A673 (cell line): ENCODE measurements around the gene IPMK. TPM values are rescaled to one million over a fixed set of nuclear protein-coding genes. Genes with fewer than 3 reads are reported as not detected.
"Not testable (repeated sequence)": the region's sequence is repeated elsewhere in the genome, so short reads cannot be mapped to it uniquely, and the experiment has no call there.

Experiments used
- BruUV-seq: library from RNA; stranded (reverse); fragments of 400-500 nt; replicated peaks from 2 replicates; lab custom pipeline; 2021; lab: Mats Ljungman, UMichigan
- CTCF ChIA-PET: fragments of 300-600 bp; sonication (Branson Sonifier 250); formaldehyde crosslinking; loops from one replicate; lab custom pipeline; 2022; ENCODE audit warnings: antibody characterized with exemption; lab: Charles Lee
- POLR2A ChIA-PET: fragments of 300-600 bp; sonication (Branson Sonifier 250); formaldehyde crosslinking; loops from one replicate; lab custom pipeline; 2022; ENCODE audit warnings: antibody characterized with exemption; ENCODE audit not compliant: low non-redundant PET; lab: Charles Lee
- DNase-seq: peaks from one replicate; pipeline ENCODE4 v3.0.0-alpha.2; 2015; ENCODE audit warnings: low spot score
- H3K27ac ChIP-seq: fragments of 200-600 bp; sonication (generic); 2 replicates; pipeline ENCODE4 v1.5.1; 2016; ENCODE audit warnings: mixed run types, low read depth, mild to moderate bottlenecking, mixed read lengths, antibody characterized with exemption, low read length; ENCODE audit not compliant: poor library complexity, severe bottlenecking
- H3K27me3 ChIP-seq: fragments of 200-600 bp; sonication (generic); replicated peaks from 2 replicates; pipeline ENCODE4 v1.6.1; 2017; ENCODE audit warnings: mixed run types, low read depth, mild to moderate bottlenecking, mixed read lengths, antibody characterized with exemption, low read length; ENCODE audit not compliant: insufficient read depth, poor library complexity
- H3K36me3 ChIP-seq: fragments of 200-600 bp; sonication (generic); 2 replicates; pipeline ENCODE4 v1.6.1; 2016; ENCODE audit warnings: mixed run types, mild to moderate bottlenecking, mixed read lengths, antibody characterized with exemption, low read length; ENCODE audit not compliant: insufficient read depth, poor library complexity, severe bottlenecking
- H3K4me1 ChIP-seq: fragments of 200-600 bp; sonication (generic); 2 replicates; pipeline ENCODE4 v1.6.1; 2017; ENCODE audit warnings: mixed run types, mild to moderate bottlenecking, mixed read lengths, antibody characterized with exemption, low read length; ENCODE audit not compliant: insufficient read depth, poor library complexity, severe bottlenecking
- H3K4me3 ChIP-seq: fragments of 200-600 bp; sonication (generic); 2 replicates; pipeline ENCODE4 v1.5.1; 2016; ENCODE audit warnings: low read depth, mixed run types, mild to moderate bottlenecking, mixed read lengths, low read length; ENCODE audit not compliant: poor library complexity, severe bottlenecking
- H3K9me3 ChIP-seq: fragments of 200-600 bp; sonication (generic); 2 replicates; pipeline ENCODE4 v1.6.1; 2016; ENCODE audit warnings: mixed run types, low read depth, mild to moderate bottlenecking, mixed read lengths, antibody characterized with exemption, low read length; ENCODE audit not compliant: poor library complexity, severe bottlenecking
- CTCF ChIP-seq: fragments of 300-800, 200-600 bp; sonication (generic); conservative IDR thresholded peaks from 2 replicates; pipeline ENCODE4 v1.5.1; 2017; ENCODE audit warnings: low read depth, mild to moderate bottlenecking, antibody characterized with exemption, low read length, moderate library complexity, mixed read lengths
- EZH2 ChIP-seq: fragments of 200-600 bp; sonication (generic); IDR thresholded peaks from 2 replicates; pipeline ENCODE4 v1.6.1; 2017; ENCODE audit warnings: borderline replicate concordance, low read depth, mild to moderate bottlenecking, mixed read lengths, antibody characterized with exemption, low read length; ENCODE audit not compliant: poor library complexity, severe bottlenecking
- intact Hi-C: fragments of 100-400 bp; cut with micrococcal nuclease; formaldehyde crosslinking; loops from one replicate; pipeline ENCODE4 v1.10.0; 2022; ENCODE audit not compliant: unreplicated experiment
- total RNA-seq: library from RNA; stranded (reverse); gene quantifications from 2 replicates; pipeline ENCODE4 v1.2.3, GENCODE V29; 2021

The IPMK gene
- total RNA-seq, 1 experiment from 2014 or later = 8.2 TPM

GRCh38 chr10:58253184-58253583 lies 14.5 kb downstream of the IPMK start:
- Histone ChIP-seq H3K4me3 (no peak overlapping the region), H3K27ac (no peak overlapping the region), H3K36me3 (no peaks in the 10 kb centered on the region), H3K27me3 (no peaks in the 10 kb centered on the region), H3K9me3 (peaks cover 10% of the 10 kb centered on the region), H3K4me1 (no peaks in the 10 kb centered on the region)
- ChIA-PET CTCF (no interaction called here), POLR2A (no interaction called here)
- DNase-seq = no peak
- no TSS peak for BruUV-seq
- no peak for TF ChIP-seq CTCF
- no peak for TF ChIP-seq EZH2
- intact Hi-C loops = no loop called here

DNA sequence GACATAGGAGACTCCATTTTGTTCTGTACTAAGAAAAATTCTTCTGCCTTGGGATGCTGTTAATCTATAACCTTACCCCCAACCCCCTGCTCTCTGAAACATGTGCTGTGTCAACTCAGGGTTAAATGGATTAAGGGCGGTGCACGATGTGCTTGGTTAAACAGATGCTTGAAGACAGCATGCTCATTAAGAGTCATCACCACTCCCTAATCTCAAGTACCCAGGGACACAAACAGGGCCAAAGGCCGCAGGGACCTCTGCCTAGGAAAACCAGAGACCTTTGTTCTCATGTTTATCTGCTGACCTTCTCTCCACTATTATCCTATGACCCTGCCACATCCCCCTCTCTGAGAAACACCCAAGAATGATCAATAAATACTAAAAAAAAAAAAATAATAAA lies 23.0 kb downstream of the IPMK start:
- POLR2A ChIA-PET, DNase-seq, intact Hi-C loops, H3K4me3 ChIP-seq, H3K9me3 ChIP-seq, H3K4me1 ChIP-seq, BruUV-seq, H3K27ac ChIP-seq, CTCF ChIA-PET, H3K36me3 ChIP-seq, H3K27me3 ChIP-seq: not testable (repeated sequence)

- H3K4me1 ChIP-seq, H3K9me3 ChIP-seq, CTCF ChIA-PET, H3K27ac ChIP-seq, POLR2A ChIA-PET, H3K27me3 ChIP-seq, intact Hi-C loops, H3K36me3 ChIP-seq, H3K4me3 ChIP-seq, BruUV-seq, DNase-seq: not testable (repeated sequence)
Measured at GRCh38 chr10:58244242-58244641, 23.5 kb downstream of the IPMK start.

DNA sequence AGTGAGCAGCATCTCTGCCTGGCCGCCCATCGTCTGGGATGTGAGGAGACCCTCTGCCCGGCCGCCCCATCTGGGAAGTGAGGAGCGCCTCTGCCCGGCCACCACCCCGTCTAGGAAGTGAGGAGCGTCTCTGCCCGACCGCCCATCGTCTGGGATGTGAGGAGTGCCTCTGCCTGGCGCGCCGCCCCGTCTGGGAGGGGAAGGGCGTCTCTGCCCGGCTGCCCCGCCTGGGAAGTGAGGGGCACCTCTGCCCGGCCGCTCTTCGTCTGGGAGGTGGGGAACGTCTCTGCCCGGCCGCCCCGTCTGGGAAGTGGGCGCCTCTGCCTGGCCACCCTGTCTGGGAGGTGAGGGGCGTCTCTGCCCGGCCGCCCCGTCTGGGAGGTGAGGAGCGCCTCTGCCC lies 23.9 kb downstream of the IPMK start:
- intact Hi-C loops, DNase-seq, H3K27me3 ChIP-seq, H3K36me3 ChIP-seq, H3K27ac ChIP-seq, H3K4me3 ChIP-seq, CTCF ChIA-PET, H3K4me1 ChIP-seq, POLR2A ChIA-PET, BruUV-seq, H3K9me3 ChIP-seq: not testable (repeated sequence)

- H3K4me3 ChIP-seq = no peak overlapping the region
- intact Hi-C loops = no loop called here
- ChIA-PET CTCF (no interaction called here), POLR2A (no interaction called here)
- no peaks in the 10 kb centered on the region for H3K9me3 ChIP-seq
- H3K27ac ChIP-seq = no peak overlapping the region
- BruUV-seq = no TSS peak
- no peak for DNase-seq
- no peaks in the 10 kb centered on the region for H3K27me3 ChIP-seq
- TF ChIP-seq CTCF (no peak), EZH2 (no peak)
- no peaks in the 10 kb centered on the region for H3K36me3 ChIP-seq
- H3K4me1 ChIP-seq = no peaks in the 10 kb centered on the region
Measured at GRCh38 chr10:58243269-58243668, 24.4 kb downstream of the IPMK start.
